BJ (cell line): ENCODE results near the gene CXCL16. TPM values are rescaled to one million over a fixed set of nuclear protein-coding genes. Genes with fewer than 3 reads are reported as not detected.

Source experiments
- CTCF ChIA-PET: fragments of 350-600 bp; formaldehyde crosslinking; extraction: SDS; loops from one replicate; lab custom pipeline; 2021; ENCODE audit warnings: antibody characterized with exemption, inconsistent platforms; lab: Yijun Ruan, JAX
- POLR2A ChIA-PET: fragments of 300-600 bp; sonication (Branson Sonifier 250); formaldehyde crosslinking; extraction: SDS; loops from one replicate; lab custom pipeline; 2021; ENCODE audit warnings: antibody characterized with exemption; lab: Charles Lee
- DNase-seq: peaks from one replicate; pipeline ENCODE4 v3.0.0-alpha.2; 2011; ENCODE audit warnings: low read depth
- H3K27me3 ChIP-seq: 2 replicates; pipeline ENCODE4 v1.6.0; 2011; ENCODE audit warnings: low read length; ENCODE audit not compliant: control insufficient read depth, insufficient read depth
- H3K36me3 ChIP-seq: 2 replicates; pipeline ENCODE4 v1.5.1; 2011; ENCODE audit warnings: low read length; ENCODE audit not compliant: control insufficient read depth, insufficient read depth
- H3K4me3 ChIP-seq: 2 replicates; pipeline ENCODE4 v1.5.1; 2011; ENCODE audit warnings: low read depth, mild to moderate bottlenecking, control low read depth, low read length
- CTCF ChIP-seq: IDR thresholded peaks from 2 replicates; pipeline ENCODE4 v1.5.1; 2011; ENCODE audit warnings: low read depth, mild to moderate bottlenecking, control low read depth, inconsistent platforms, low read length, moderate library complexity; ENCODE audit not compliant: insufficient read depth
- polyA plus RNA-seq: library from polyadenylated mRNA; depleted of rRNA; stranded (reverse); fragments of >200 nt; gene quantifications from 2 replicates; pipeline ENCODE4 v1.2.3, GENCODE V29; 2011

The CXCL16 gene
- polyA plus RNA-seq, 1 experiment: 3.3 TPM

- Histone ChIP-seq H3K27me3 (peaks cover under 1% of the 10 kb centered on the region), H3K4me3 (no peak overlapping the region), H3K36me3 (0 out of 2 replicates have a peak, but pooled peaks cover 2% of the 10 kb centered on the region)
- TF ChIP-seq CTCF: no peak
- DNase-seq: no peak
- ChIA-PET POLR2A (no interaction called here), CTCF (interaction anchor here (1.1 to 1.6 kb wide), 2 partner anchors 57 to 176 kb away, joined by 3 to 5 read pairs; no protein-coding TSS in a partner anchor)
These were observed 6.6 kb downstream of the CXCL16 start for GRCh38 chr17:4733073-4733531.

GRCh38 chr17:4728124-4728523, 11.6 kb downstream of the CXCL16 start:
- ChIA-PET POLR2A (no interaction called here), CTCF (no interaction called here)
- DNase-seq: no peak
- H3K27me3 ChIP-seq: 0 out of 2 replicates have a peak, but pooled peaks cover 2% of the 10 kb centered on the region
- no peak overlapping the region for H3K4me3 ChIP-seq
- no peak for TF ChIP-seq CTCF
- 0 out of 2 replicates have a peak, but pooled peaks cover under 1% of the 10 kb centered on the region for H3K36me3 ChIP-seq

GRCh38 chr17:4725646-4726310, 13.9 kb downstream of the CXCL16 start:
- Histone ChIP-seq H3K27me3 (0 out of 2 replicates have a peak, but pooled peaks cover 2% of the 10 kb centered on the region), H3K36me3 (no peaks in the 10 kb centered on the region), H3K4me3 (no peak overlapping the region)
- no peak for TF ChIP-seq CTCF
- ChIA-PET POLR2A (no interaction called here), CTCF (interaction anchor here (0.7 to 1.6 kb wide), 3 partner anchors 16 to 114 kb away, joined by 3 to 5 read pairs (median 4); partner anchors contain the start of gene ARRB2)
- no peak for DNase-seq

GRCh38 chr17:4724650-4725049, 15.1 kb downstream of the CXCL16 start:
- POLR2A ChIA-PET: no interaction called here
- CTCF ChIA-PET: interaction anchor here (1.6 kb wide), 1 partner anchor 15 kb away, joined by 4 read pairs; the partner anchor contains the start of gene ARRB2
- no peak for TF ChIP-seq CTCF
- 0 out of 2 replicates have a peak, but pooled peaks cover 2% of the 10 kb centered on the region for H3K27me3 ChIP-seq
- H3K4me3 ChIP-seq: no peak overlapping the region
- 0 out of 2 replicates have a peak, but pooled peaks cover 1% of the 10 kb centered on the region for H3K36me3 ChIP-seq
- DNase-seq: no peak

GRCh38 chr17:4722678-4723240, 17.0 kb downstream of the CXCL16 start:
- Histone ChIP-seq H3K27me3 (0 out of 2 replicates have a peak, but pooled peaks cover 2% of the 10 kb centered on the region), H3K36me3 (0 out of 2 replicates have a peak, but pooled peaks cover 1% of the 10 kb centered on the region), H3K4me3 (no peak overlapping the region)
- CTCF ChIA-PET: no interaction called here
- DNase-seq: no peak
- POLR2A ChIA-PET: no interaction called here
- no peak for TF ChIP-seq CTCF
